H1 (cell line): ENCODE measurements around the gene TAGLN3. TPM values are rescaled to one million over a fixed set of nuclear protein-coding genes. Genes with fewer than 3 reads are reported as not detected.

Experiments used
- CTCF ChIA-PET: fragments of 300-600 bp; sonication (Branson Sonifier 250); formaldehyde crosslinking; loops from one replicate; lab custom pipeline; 2021; ENCODE audit not compliant: partially characterized antibody; lab: Charles Lee
- POLR2A ChIA-PET: fragments of 300-600 bp; sonication (Branson Sonifier 250); formaldehyde crosslinking; loops from one replicate; lab custom pipeline; 2021; ENCODE audit warnings: inconsistent platforms; ENCODE audit not compliant: partially characterized antibody; lab: Charles Lee
- DNase-seq, 2 experiments: peaks; one replicate each; pipeline versions ENCODE4 v3.0.0 to v3.0.0-alpha.2; 2010 to 2022; ENCODE audit warnings: low spot score in 2 of 2, low read depth in 1 of 2, mixed read lengths in 1 of 2
- FAIRE-seq: peaks from 2 replicates; lab custom pipeline; 2011; peaks lifted over from hg19 to GRCh38; lab: Jason Lieb, UNC
- H2AFZ ChIP-seq: 2 replicates; pipeline ENCODE4 v1.8.1; 2012; ENCODE audit warnings: low read length, inconsistent platforms
- H2AK5ac ChIP-seq: 2 replicates; pipeline ENCODE4 v1.6.1; 2013; ENCODE audit warnings: low read depth, low read length
- H2BK120ac ChIP-seq: replicated peaks from 2 replicates; pipeline ENCODE3; 2013; ENCODE audit warnings: low read depth, low read length, inconsistent platforms
- H2BK12ac ChIP-seq: 2 replicates; pipeline ENCODE4 v1.6.1; 2013; ENCODE audit warnings: low read depth, low read length
- H2BK15ac ChIP-seq: 2 replicates; pipeline ENCODE4 v1.6.1; 2013; ENCODE audit warnings: low read length
- H2BK20ac ChIP-seq: 2 replicates; pipeline ENCODE4 v1.6.1; 2013; ENCODE audit warnings: low read length
- H2BK5ac ChIP-seq: 2 replicates; pipeline ENCODE4 v1.6.1; 2013; ENCODE audit warnings: low read depth, low read length
- H3K14ac ChIP-seq: 2 replicates; pipeline ENCODE4 v1.6.1; 2013; ENCODE audit warnings: inconsistent platforms; ENCODE audit not compliant: insufficient read length
- H3K18ac ChIP-seq: 2 replicates; pipeline ENCODE4 v1.6.1; 2013; ENCODE audit warnings: low read length; ENCODE audit errors: extremely low read depth
- H3K23ac ChIP-seq: 2 replicates; pipeline ENCODE4 v1.6.1; 2013; ENCODE audit warnings: inconsistent platforms; ENCODE audit not compliant: insufficient read length
- H3K23me2 ChIP-seq: 2 replicates; pipeline ENCODE4 v1.6.1; 2013; ENCODE audit warnings: low read depth, low read length
- H3K27ac ChIP-seq: 2 replicates; pipeline ENCODE4 v1.6.1; 2011; ENCODE audit warnings: low read depth, low read length, inconsistent platforms
- H3K27me3 ChIP-seq, 4 experiments: replicated peaks in 1 of 4; 1 replicate in 1 of 4; 2 replicates in 3 of 4; pipeline versions ENCODE4 v1.6.1 to v1.8.1; 2011 to 2013; ENCODE audit warnings: low read length in 3 of 4, mild to moderate bottlenecking in 3 of 4, inconsistent platforms in 2 of 4, mixed read lengths in 2 of 4, moderate library complexity in 1 of 4; ENCODE audit not compliant: control insufficient read depth in 3 of 4, insufficient read depth in 3 of 4; ENCODE audit errors: extremely low read depth in 1 of 4
- H3K36me3 ChIP-seq, 4 experiments: 2 replicates each; pipeline versions ENCODE4 v1.6.1 to v1.8.1; 2011 to 2013; ENCODE audit warnings: mild to moderate bottlenecking in 4 of 4, low read length in 3 of 4, moderate library complexity in 2 of 4, control low read depth in 1 of 4, inconsistent platforms in 1 of 4; ENCODE audit not compliant: insufficient read depth in 4 of 4, control insufficient read depth in 2 of 4
- H3K4ac ChIP-seq: replicated peaks from 2 replicates; pipeline ENCODE3; 2013; ENCODE audit warnings: low read length, low read depth, mixed read lengths, inconsistent platforms; ENCODE audit not compliant: insufficient read length
- H3K4me1 ChIP-seq, 4 experiments: replicated peaks in 1 of 4; 1 replicate in 1 of 4; 2 replicates in 3 of 4; pipeline versions ENCODE4 v1.6.1 to v1.8.1; 2011 to 2013; ENCODE audit warnings: low read length in 3 of 4, inconsistent platforms in 2 of 4, mixed read lengths in 1 of 4; ENCODE audit not compliant: insufficient read depth in 4 of 4, control insufficient read depth in 3 of 4
- H3K4me2 ChIP-seq, 2 experiments: 2 replicates each; pipeline versions ENCODE4 v1.6.1 to v1.8.1; 2011 to 2013; ENCODE audit warnings: low read depth in 2 of 2, low read length in 2 of 2, control low read depth in 1 of 2, inconsistent platforms in 1 of 2, mild to moderate bottlenecking in 1 of 2; ENCODE audit not compliant: insufficient read depth in 1 of 2
- H3K4me3 ChIP-seq, 4 experiments: fragments of 200-600, 300-600 bp in 1 of 4; sonication (generic), shearing (Covaris generic), sonication (Bioruptor Twin) in 1 of 4; 2 replicates each; pipeline versions ENCODE4 v1.5.1 to v1.8.1; 2011 to 2016; ENCODE audit warnings: low read length in 4 of 4, low read depth in 3 of 4, control low read depth in 2 of 4, inconsistent platforms in 2 of 4, mild to moderate bottlenecking in 2 of 4, mixed read lengths in 1 of 4, moderate library complexity in 1 of 4; ENCODE audit not compliant: insufficient read depth in 2 of 4; ENCODE audit errors: extremely low read depth in 1 of 4
- H3K56ac ChIP-seq: replicated peaks from 2 replicates; pipeline ENCODE3; 2013; ENCODE audit warnings: low read depth, mild to moderate bottlenecking, mixed read lengths, low read length, inconsistent platforms; ENCODE audit not compliant: insufficient read length
- H3K79me1 ChIP-seq: 2 replicates; pipeline ENCODE4 v1.6.1; 2013; ENCODE audit warnings: low read depth, low read length, control low read depth
- H3K79me2 ChIP-seq, 2 experiments: 2 replicates each; pipeline versions ENCODE4 v1.6.1 to v1.8.1; 2012 to 2013; ENCODE audit warnings: low read length in 2 of 2, mild to moderate bottlenecking in 2 of 2, inconsistent platforms in 1 of 2; ENCODE audit not compliant: insufficient read depth in 2 of 2, control insufficient read depth in 1 of 2
- H3K9ac ChIP-seq, 4 experiments: replicated peaks in 1 of 4; 1 replicate in 1 of 4; 2 replicates in 3 of 4; pipeline versions ENCODE4 v1.6.1 to v1.8.1; 2011 to 2013; ENCODE audit warnings: low read depth in 3 of 4, low read length in 3 of 4, control low read depth in 2 of 4, mild to moderate bottlenecking in 2 of 4, moderate library complexity in 2 of 4, inconsistent platforms in 1 of 4; ENCODE audit errors: extremely low read depth in 1 of 4
- H3K9me3 ChIP-seq, 2 experiments: 2 replicates each; pipeline versions ENCODE4 v1.6.1 to v1.8.1; 2012 to 2013; ENCODE audit warnings: mild to moderate bottlenecking in 2 of 2, moderate library complexity in 2 of 2, control low read depth in 1 of 2, inconsistent platforms in 1 of 2, low read depth in 1 of 2, low read length in 1 of 2, mixed read lengths in 1 of 2; ENCODE audit not compliant: insufficient read depth in 2 of 2
- H4K20me1 ChIP-seq, 2 experiments: replicated peaks in 1 of 2; 2 replicates each; pipeline versions ENCODE3 to v1.8.1; 2011 to 2013; ENCODE audit warnings: inconsistent platforms in 2 of 2, low read length in 2 of 2, mild to moderate bottlenecking in 1 of 2; ENCODE audit not compliant: insufficient read depth in 2 of 2, control insufficient read depth in 1 of 2
- H4K5ac ChIP-seq: 2 replicates; pipeline ENCODE4 v1.6.1; 2013; ENCODE audit warnings: low read length, low read depth, mixed read lengths, inconsistent platforms; ENCODE audit not compliant: insufficient read length
- H4K8ac ChIP-seq: 2 replicates; pipeline ENCODE4 v1.8.0; 2013; ENCODE audit warnings: mild to moderate bottlenecking, moderate library complexity, low read length, inconsistent platforms; ENCODE audit not compliant: insufficient read depth; ENCODE audit errors: extremely low read depth
- H4K91ac ChIP-seq: replicated peaks from 2 replicates; pipeline ENCODE3; 2013; ENCODE audit warnings: low read length, mixed read lengths, inconsistent platforms; ENCODE audit not compliant: insufficient read length
- BRCA1 ChIP-seq: IDR thresholded peaks from 2 replicates; pipeline ENCODE4 v1.6.1; 2012; ENCODE audit warnings: low read depth, low read length, improper control_type of control experiment
- EZH2 ChIP-seq: fragments of 200-600 bp; sonication (generic); IDR thresholded peaks from 2 replicates; pipeline ENCODE4 v1.7.1; 2012; ENCODE audit warnings: low read depth, mild to moderate bottlenecking, moderate library complexity, low read length, inconsistent platforms; ENCODE audit not compliant: severe bottlenecking
- MAFK ChIP-seq: IDR thresholded peaks from 2 replicates; pipeline ENCODE4 v1.6.1; 2012; ENCODE audit warnings: low read depth, mild to moderate bottlenecking, improper control_type of control experiment, low read length
- NRF1 ChIP-seq: IDR thresholded peaks from 2 replicates; pipeline ENCODE4 v1.6.1; 2011; ENCODE audit warnings: mild to moderate bottlenecking, low read depth, low read length, improper control_type of control experiment
- RAD21 ChIP-seq, 2 experiments: IDR thresholded peaks in 1 of 2; conservative IDR thresholded peaks in 1 of 2; 2 replicates each; pipeline ENCODE4 v1.6.1; 2011; ENCODE audit warnings: low read depth in 2 of 2, low read length in 2 of 2, improper control_type of control experiment in 1 of 2, inconsistent platforms in 1 of 2, mild to moderate bottlenecking in 1 of 2, moderate library complexity in 1 of 2
- SIRT6 ChIP-seq: IDR thresholded peaks from one replicate; pipeline ENCODE4 v1.7.1; 2012; ENCODE audit warnings: low read length, inconsistent platforms
- TAF7 ChIP-seq: optimal IDR thresholded peaks from 2 replicates; pipeline ENCODE3; 2011; ENCODE audit warnings: low read depth, mild to moderate bottlenecking, inconsistent platforms, low read length, moderate library complexity, borderline replicate concordance
- TCF12 ChIP-seq: IDR thresholded peaks from 2 replicates; pipeline ENCODE4 v1.6.1; 2011; ENCODE audit warnings: low read depth, mild to moderate bottlenecking, low read length
- TEAD4 ChIP-seq: IDR thresholded peaks from 2 replicates; pipeline ENCODE4 v1.6.1; 2012; ENCODE audit warnings: low read depth, low read length, inconsistent platforms, mixed read lengths
- WGBS, 2 experiments: shearing (Covaris generic) in 1 of 2; methylation state at CpG; one replicate each; pipeline versions ENCODE4 v1.1.6 to v1.1.7; 2013 to 2015; ENCODE audit warnings: low lambda C conversion rate in 2 of 2, mixed read lengths in 2 of 2, inconsistent platforms in 1 of 2, low coverage in 1 of 2, missing lambda C conversion rate in 1 of 2; ENCODE audit not compliant: insufficient replicate concordance in 2 of 2, insufficient coverage in 1 of 2, insufficient read length in 1 of 2; ENCODE audit errors: extremely low coverage in 1 of 2, missing lambda C conversion rate in 1 of 2; 5-methylcytosine and 5-hydroxymethylcytosine counted together
- polyA plus RNA-seq, 7 experiments: library from polyadenylated mRNA; depleted of rRNA in 3 of 7; stranded (reverse) in 5 of 7; unstranded in 2 of 7; fragments of >200 nt in 5 of 7; fragments of 200-250 nt in 2 of 7; gene quantifications; 1 replicate in 5 of 7; 2 replicates in 1 of 7; 4 replicates in 1 of 7; pipeline versions ENCODE4 v1.2.1 to v1.2.3, GENCODE V29; 2011 to 2013; ENCODE audit warnings: missing spikeins in 2 of 7, mixed read lengths in 2 of 7
- total RNA-seq: library from RNA; stranded (reverse); fragmentation: NEBNext Ultra II Directional; extraction: Animal tissue kit (Norgen Biotek cat#: 25700); gene quantifications from 2 replicates; pipeline ENCODE4 v1.2.1, GENCODE V29; 2021

Gene TAGLN3
- total and polyA plus RNA-seq, 2 of the 8 experiments (the other 6 are each of a cell fraction or from before 2014, with no cell fraction given), result 6.3 to 7.5 TPM

GRCh38 chr3:111954228-111954990 lies 44.3 kb upstream of the TAGLN3 start:
- FAIRE-seq (no peak), DNase-seq (no peak)
- Histone ChIP-seq H2AK5ac (no peak overlapping the region), H4K20me1 (no peaks in the 10 kb centered on the region), H2BK120ac (no peak overlapping the region), H2BK12ac (no peak overlapping the region), H2BK15ac (no peak overlapping the region), H3K14ac (no peak overlapping the region), H3K79me2 (no peaks in the 10 kb centered on the region), H4K8ac (no peak overlapping the region), H3K18ac (no peak overlapping the region), H2BK5ac (no peak overlapping the region), H3K23me2 (no peaks in the 10 kb centered on the region), H4K91ac (no peak overlapping the region), H2BK20ac (no peak overlapping the region), H3K27me3 (peaks cover 0 to 11% (median 10%) of the 10 kb centered on the region in 4 experiments; a peak in 5 of 7 replicates), H3K9ac (no peak overlapping the region), H3K4me3 (no peak overlapping the region), H3K4me2 (no peak overlapping the region), H3K4ac (no peak overlapping the region), H3K23ac (no peak overlapping the region), H4K5ac (no peak overlapping the region), H3K27ac (no peak overlapping the region), H3K79me1 (no peaks in the 10 kb centered on the region), H2AFZ (no peak overlapping the region), H3K56ac (no peak overlapping the region), H3K9me3 (no peaks in the 10 kb centered on the region), H3K36me3 (no peaks in the 10 kb centered on the region), H3K4me1 (peaks cover 0 to 15% (median 11%) of the 10 kb centered on the region in 4 experiments; a peak in 4 of 7 replicates)
- TF ChIP-seq EZH2 (no peak), NRF1 (no peak), TCF12 (no peak), BRCA1 (no peak), TEAD4 (no peak), SIRT6 (no peak), MAFK (peak; percentile 69), TAF7 (no peak), RAD21 (IDR thresholded peaks at IDR 0.05 in 1 of 2, conservative IDR thresholded peaks at IDR 0.05 in 1 of 2; ENCODE audit: low read depth in 2 of 2, low read length in 2 of 2) (no peak)
- POLR2A ChIA-PET, result interaction anchor here (0.9 to 1.5 kb wide), 3 partner anchors 25 to 53 kb away, joined by 3 to 4 read pairs (median 4); partner anchors contain the start of gene ABHD10
- WGBS, 2 experiments, result 67% methylated on average over 6 of the region's 6 CpGs; no CpG with 5 or more reads in 1 of the 2 experiments
- CTCF ChIA-PET, result interaction anchor here (0.8 to 7.0 kb wide), 11 partner anchors 8 to 284 kb away, joined by 3 to 45 read pairs (median 3); partner anchors contain the start of gene ABHD10
